Left lung (tissue), 10 donors: ENCODE data around the gene CENPP. TPM values are rescaled to one million over a fixed set of nuclear protein-coding genes. Genes with fewer than 3 reads are reported as not detected.

ENCODE experiments used
- ATAC-seq: fragments of 200-7000 bp; cut with Tn5 transposase; one replicate; pipeline ENCODE4 v1.9.1; 2020; ENCODE audit warnings: moderate library complexity
- DNase-seq, 4 donors: peaks; one replicate each; pipeline ENCODE4 v3.0.0-alpha.2; 2013 to 2020
- H3K27ac ChIP-seq, 2 donors: fragments of 200-600 bp; sonication (generic) in 1 of 2; one replicate each; pipeline versions ENCODE4 v1.5.0 to v1.8.0; 2020 to 2021
- H3K27me3 ChIP-seq, 2 donors: fragments of 200-600 bp; sonication (generic) in 1 of 2; one replicate each; pipeline versions ENCODE4 v1.5.0 to v1.8.0; 2020 to 2021
- H3K36me3 ChIP-seq, 2 donors: fragments of 200-600 bp; sonication (generic) in 1 of 2; one replicate each; pipeline versions ENCODE4 v1.5.0 to v1.8.0; 2020 to 2021
- H3K4me1 ChIP-seq, 2 donors: fragments of 200-600 bp; one replicate each; pipeline ENCODE4 v1.8.0; 2021
- H3K4me3 ChIP-seq, 2 donors: fragments of 200-600 bp; sonication (generic) in 1 of 2; one replicate each; pipeline versions ENCODE4 v1.5.0 to v1.8.0; 2020 to 2021; ENCODE audit warnings: mild to moderate bottlenecking in 1 of 2
- H3K9me3 ChIP-seq, 2 donors: fragments of 200-600 bp; sonication (generic) in 1 of 2; one replicate each; pipeline versions ENCODE4 v1.5.0 to v1.8.0; 2020 to 2021
- CTCF ChIP-seq, 2 donors: fragments of 200-600 bp; sonication (generic) in 1 of 2; IDR thresholded peaks; one replicate each; pipeline versions ENCODE4 v1.5.0 to v1.8.0; 2021; ENCODE audit warnings: antibody characterized with exemption in 2 of 2
- intact Hi-C, 2 donors: fragments of 100-400 bp; cut with DNase I; formaldehyde crosslinking; loops; one replicate each; pipeline versions ENCODE4 v1.11.2 to v1.14.2; 2022
- polyA plus RNA-seq, 6 donors: library from polyadenylated mRNA; unstranded; fragments of 120-200 nt; gene quantifications; one replicate each; pipeline ENCODE4 v1.2.1, GENCODE V29; 2013; ENCODE audit not compliant: insufficient read length in 6 of 6
- total RNA-seq, 2 donors: library from RNA; stranded (reverse); fragmentation: NEBNext Ultra II Directional; extraction: Animal tissue kit (Norgen Biotek cat#: 25700); gene quantifications; one replicate each; pipeline ENCODE4 v1.2.1, GENCODE V29; 2021
- donor health status: DM: no; HTN: yes; CAD: no.
- donor health status: DM: no; HTN: no; CAD: no.

CENPP gene
- total and polyA plus RNA-seq, 8 donors, result 3.2 to 9.0 (median 5.7) TPM

- ATAC-seq, result peak; percentile 50
- peaks cover 0 to 97% of the 10 kb centered on the region in 2 donors for H3K36me3 ChIP-seq
- DNase-seq, result peak in 1 of 4 donors; percentile 47
Measured at GRCh38 chr9:92650839-92651621, 325.3 kb downstream of the CENPP start.

GRCh38 chr9:92652461-92652860 lies 326.7 kb downstream of the CENPP start:
- TF ChIP-seq CTCF (IDR thresholded peaks at IDR 0.05), result no peak
- Histone ChIP-seq H3K4me3 (no peak overlapping the region), H3K9me3 (no peaks in the 10 kb centered on the region), H3K4me1 (no peaks in the 10 kb centered on the region), H3K27ac (no peak overlapping the region), H3K36me3 (peaks cover 0 to 97% of the 10 kb centered on the region in 2 donors), H3K27me3 (no peaks in the 10 kb centered on the region)
- intact Hi-C loops, result no loop called here
- no peak for ATAC-seq
- no peak for DNase-seq

More at GRCh38 chr9:92650839-92651621, 325.3 kb downstream of the CENPP start:
- intact Hi-C loops, result no loop called here
- Histone ChIP-seq H3K4me1 (no peaks in the 10 kb centered on the region), H3K27ac (no peak overlapping the region), H3K27me3 (no peaks in the 10 kb centered on the region), H3K9me3 (no peaks in the 10 kb centered on the region), H3K4me3 (no peak overlapping the region)
- no peak for TF ChIP-seq CTCF (IDR thresholded peaks at IDR 0.05)

DNA sequence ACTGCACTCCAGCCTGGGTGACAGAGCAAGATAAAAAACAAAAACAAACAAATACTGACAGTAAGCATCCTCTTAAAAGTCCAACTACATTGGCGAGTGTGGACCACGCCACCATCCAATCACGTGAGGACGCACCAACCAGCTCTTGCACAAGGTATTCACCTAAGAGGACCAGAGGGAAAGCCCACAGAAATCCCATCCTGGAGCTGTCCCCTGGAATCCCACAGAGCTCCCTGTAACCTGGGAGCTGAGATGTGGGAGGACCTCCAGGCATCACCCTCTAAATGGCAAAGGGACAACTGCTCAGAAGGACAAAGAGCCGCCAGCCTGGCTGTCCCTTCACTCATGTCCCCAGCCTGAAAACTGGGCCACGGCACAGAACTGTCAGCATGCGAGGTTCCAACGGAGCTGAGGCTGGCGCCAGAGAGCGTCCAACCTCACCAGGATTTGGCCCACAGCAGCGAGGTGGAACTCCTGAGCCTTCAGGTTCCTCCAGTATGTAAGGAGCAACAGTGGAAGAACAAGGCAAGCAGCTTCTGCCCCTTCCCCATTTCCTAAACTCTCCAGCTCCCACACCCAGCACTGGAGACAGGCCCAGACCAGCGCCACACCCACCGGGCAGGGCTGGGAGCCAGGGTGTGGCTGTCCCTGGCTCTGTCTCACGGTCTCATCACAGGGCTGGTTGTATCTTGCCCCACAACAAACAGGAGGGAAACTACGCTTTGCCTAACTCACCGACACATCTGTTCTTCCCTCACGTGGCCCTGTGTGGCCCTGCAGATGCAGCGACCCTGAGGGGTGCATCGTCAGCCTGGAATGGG lies 328.9 kb downstream of the CENPP start:
- H3K9me3 ChIP-seq, result no peaks in the 10 kb centered on the region
- no peak overlapping the region for H3K27ac ChIP-seq
- TF ChIP-seq CTCF (IDR thresholded peaks at IDR 0.05), result no peak
- ATAC-seq, result no peak
- peaks cover 0 to 89% of the 10 kb centered on the region in 2 donors for H3K36me3 ChIP-seq
- intact Hi-C loops, result no loop called here
- no peaks in the 10 kb centered on the region for H3K4me1 ChIP-seq
- no peaks in the 10 kb centered on the region for H3K27me3 ChIP-seq
- H3K4me3 ChIP-seq, result no peak overlapping the region
- peak in 1 of 4 donors; percentile 48 for DNase-seq

- H3K4me3 ChIP-seq, result no peak overlapping the region
- no peak for DNase-seq
- no peaks in the 10 kb centered on the region for H3K27me3 ChIP-seq
- intact Hi-C loops, result no loop called here
- ATAC-seq, result no peak
- no peaks in the 10 kb centered on the region for H3K4me1 ChIP-seq
- no peaks in the 10 kb centered on the region for H3K9me3 ChIP-seq
- peaks cover 0 to 84% of the 10 kb centered on the region in 2 donors for H3K36me3 ChIP-seq
- no peak overlapping the region for H3K27ac ChIP-seq
- TF ChIP-seq CTCF (IDR thresholded peaks at IDR 0.05), result no peak
Measured at GRCh38 chr9:92655366-92655765, 329.6 kb downstream of the CENPP start.
